Lung (tissue), 12 donors: Measurements from ENCODE around the gene LRP5. TPM values are rescaled to one million over a fixed set of nuclear protein-coding genes. Genes with fewer than 3 reads are reported as not detected.
"Not testable (repeated sequence)": the region's sequence is repeated elsewhere in the genome, so short reads cannot be mapped to it uniquely, and the experiment has no call there.

Experiments
- ATAC-seq: fragments of 200-7000 bp; cut with Tn5 transposase; one replicate; pipeline ENCODE4 v1.9.1; 2020; ENCODE audit warnings: moderate number of reproducible peaks; ENCODE audit not compliant: insufficient read depth, low FRiP score
- DNase-seq, 3 donors: peaks; one replicate each; pipeline ENCODE4 v3.0.0-alpha.2; 2013 to 2017
- H3K27ac ChIP-seq, 2 donors: one replicate each; pipeline ENCODE4 v1.5.1; 2013; ENCODE audit warnings: mild to moderate bottlenecking in 2 of 2, moderate library complexity in 2 of 2, control low read depth in 1 of 2, inconsistent platforms in 1 of 2, low read depth in 1 of 2, low read length in 1 of 2
- H3K27me3 ChIP-seq, 3 donors: one replicate each; pipeline ENCODE4 v1.5.1; 2013; ENCODE audit warnings: low read length in 2 of 3; ENCODE audit not compliant: control insufficient read depth in 3 of 3, insufficient read depth in 3 of 3
- H3K36me3 ChIP-seq, 4 donors: one replicate each; pipeline ENCODE4 v1.5.1; 2013; ENCODE audit warnings: low read length in 4 of 4, mild to moderate bottlenecking in 1 of 4, moderate library complexity in 1 of 4; ENCODE audit not compliant: control insufficient read depth in 4 of 4, insufficient read depth in 4 of 4
- H3K4me1 ChIP-seq, 5 donors: one replicate each; pipeline ENCODE4 v1.5.1; 2013; ENCODE audit warnings: low read length in 5 of 5, mild to moderate bottlenecking in 2 of 5, moderate library complexity in 1 of 5; ENCODE audit not compliant: control insufficient read depth in 5 of 5, insufficient read depth in 5 of 5
- H3K4me3 ChIP-seq: one replicate; pipeline ENCODE4 v1.5.1; 2013; ENCODE audit warnings: mild to moderate bottlenecking, control low read depth, moderate library complexity
- H3K9ac ChIP-seq, 2 donors: one replicate each; pipeline ENCODE4 v1.5.1; 2013; ENCODE audit warnings: low read length in 2 of 2, control low read depth in 1 of 2; ENCODE audit not compliant: insufficient read depth in 1 of 2
- H3K9me3 ChIP-seq, 4 donors: one replicate each; pipeline ENCODE4 v1.5.1; 2013; ENCODE audit warnings: low read length in 3 of 4, mild to moderate bottlenecking in 1 of 4, moderate library complexity in 1 of 4; ENCODE audit not compliant: control insufficient read depth in 4 of 4, insufficient read depth in 3 of 4
- WGBS, 2 donors: extraction: QIAGEN DNeasy Blood & Tissue Kit; methylation state at CpG; one replicate each; pipeline ENCODE4 v1.1.7; 2013; 5-methylcytosine and 5-hydroxymethylcytosine counted together
- polyA plus RNA-seq, 2 donors: library from polyadenylated mRNA; stranded (reverse); fragments of 200-250 nt; gene quantifications; one replicate each; pipeline ENCODE4 v1.2.1, GENCODE V29; 2013
- total RNA-seq, 2 donors: library from RNA; depleted of rRNA in 1 of 2; stranded (reverse); fragments of >200 nt in 1 of 2; gene quantifications; one replicate each; pipeline ENCODE4 v1.2.1, GENCODE V29; 2014 to 2021
- TF ChIP-seq, protein P1 (sequence below): IDR thresholded peaks from 2 replicates; pipeline ENCODE4 v1.5.1; 2012; ENCODE audit warnings: mild to moderate bottlenecking; ENCODE audit errors: control extremely low read depth, extremely low read depth
- donor health status: control.
- donor health status: control.
- donor health status: Bipolar disorder and iron deficiency.
- donor health status: healthy.
- donor health status: DM: yes; HTN: yes; CAD: no.

LRP5 gene
- total and polyA plus RNA-seq, 4 donors = 33.7 to 76.4 (median 63.2) TPM

DNA sequence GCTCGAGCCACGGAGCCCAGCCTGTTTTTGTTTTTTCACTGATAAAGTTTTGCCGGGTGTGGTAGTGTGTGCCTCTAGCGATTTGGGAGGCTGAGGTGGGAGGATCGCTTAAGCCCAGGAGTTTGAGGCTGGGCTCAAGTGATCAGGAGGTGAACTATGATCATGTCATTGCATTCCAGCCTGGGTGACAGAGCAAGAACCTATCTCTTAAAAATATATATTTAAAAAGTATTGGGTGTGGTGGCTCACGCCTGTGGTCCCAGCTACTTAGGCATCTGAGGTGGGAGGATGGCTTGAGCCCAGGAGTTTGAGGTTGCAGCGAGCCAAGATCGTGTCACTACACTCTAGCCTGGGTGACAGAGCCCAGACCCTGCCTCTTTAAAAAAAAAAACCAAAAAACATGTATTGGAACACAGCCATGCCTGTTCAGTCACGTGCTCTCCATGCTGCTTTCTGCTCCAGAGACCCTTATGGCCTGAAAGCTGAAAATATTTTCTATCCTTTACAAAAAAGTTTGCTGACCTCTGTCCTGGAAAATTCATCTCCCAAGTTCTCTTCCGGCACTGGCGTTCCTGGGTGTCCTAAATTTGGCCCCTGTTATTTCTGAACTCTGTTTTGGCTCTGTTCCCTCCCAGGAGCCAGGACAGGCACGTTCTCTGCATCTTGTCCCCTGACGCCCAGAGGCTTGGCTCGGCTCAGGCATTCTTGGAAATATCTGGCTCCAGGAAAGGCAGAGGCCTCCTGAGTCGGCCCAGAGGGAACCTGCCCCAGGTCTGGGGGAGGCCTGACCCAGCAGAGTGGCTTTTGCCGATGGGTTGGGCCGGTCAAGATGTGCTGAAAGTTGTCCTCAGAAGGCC, 86.8 kb downstream of the LRP5 start:
- TF ChIP-seq, protein P1, sequence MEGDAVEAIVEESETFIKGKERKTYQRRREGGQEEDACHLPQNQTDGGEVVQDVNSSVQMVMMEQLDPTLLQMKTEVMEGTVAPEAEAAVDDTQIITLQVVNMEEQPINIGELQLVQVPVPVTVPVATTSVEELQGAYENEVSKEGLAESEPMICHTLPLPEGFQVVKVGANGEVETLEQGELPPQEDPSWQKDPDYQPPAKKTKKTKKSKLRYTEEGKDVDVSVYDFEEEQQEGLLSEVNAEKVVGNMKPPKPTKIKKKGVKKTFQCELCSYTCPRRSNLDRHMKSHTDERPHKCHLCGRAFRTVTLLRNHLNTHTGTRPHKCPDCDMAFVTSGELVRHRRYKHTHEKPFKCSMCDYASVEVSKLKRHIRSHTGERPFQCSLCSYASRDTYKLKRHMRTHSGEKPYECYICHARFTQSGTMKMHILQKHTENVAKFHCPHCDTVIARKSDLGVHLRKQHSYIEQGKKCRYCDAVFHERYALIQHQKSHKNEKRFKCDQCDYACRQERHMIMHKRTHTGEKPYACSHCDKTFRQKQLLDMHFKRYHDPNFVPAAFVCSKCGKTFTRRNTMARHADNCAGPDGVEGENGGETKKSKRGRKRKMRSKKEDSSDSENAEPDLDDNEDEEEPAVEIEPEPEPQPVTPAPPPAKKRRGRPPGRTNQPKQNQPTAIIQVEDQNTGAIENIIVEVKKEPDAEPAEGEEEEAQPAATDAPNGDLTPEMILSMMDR = no peak
- DNase-seq (peak; percentile 82 to 89 (median 85)), ATAC-seq (no peak)
- Histone ChIP-seq H3K4me3 (no peak overlapping the region), H3K9ac (no peak overlapping the region), H3K4me1 (peaks cover 0 to 34% (median 12%) of the 10 kb centered on the region in 5 donors), H3K27ac (peak overlapping the region; percentile 62 to 83), H3K27me3 (no peaks in the 10 kb centered on the region), H3K36me3 (peaks cover 0 to 20% (median 16%) of the 10 kb centered on the region in 4 donors), H3K9me3 (no peaks in the 10 kb centered on the region)
- 52 to 69% methylated on average over 17 of the region's 17 CpGs for WGBS, 2 donors

DNA sequence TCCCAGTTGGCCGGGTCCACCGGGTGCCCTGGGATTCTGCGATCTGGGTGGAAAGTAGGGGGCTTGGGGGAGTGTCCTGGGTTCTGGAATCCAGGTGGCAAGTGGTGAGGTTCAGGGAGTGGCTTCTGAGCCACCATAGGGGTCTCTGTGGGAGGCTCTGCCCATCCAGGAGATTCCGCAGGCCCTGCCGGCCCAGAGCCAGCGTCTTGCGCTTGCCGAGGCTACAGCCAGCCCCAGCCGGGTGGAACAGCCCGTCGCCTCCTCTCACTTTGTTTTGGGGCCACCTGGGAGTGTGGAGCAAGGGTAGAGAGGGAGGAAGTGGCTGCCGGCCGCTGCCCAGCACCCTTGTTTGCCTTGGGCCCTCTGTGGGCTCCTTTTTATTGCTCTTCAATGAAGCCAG, 87.5 kb downstream of the LRP5 start:
- Histone ChIP-seq H3K9ac (no peak overlapping the region), H3K27me3 (no peaks in the 10 kb centered on the region), H3K4me1 (peaks cover 0 to 34% (median 12%) of the 10 kb centered on the region in 5 donors), H3K4me3 (no peak overlapping the region), H3K9me3 (no peaks in the 10 kb centered on the region), H3K36me3 (peaks cover 0 to 22% (median 17%) of the 10 kb centered on the region in 4 donors), H3K27ac (peak overlapping the region; percentile 62 to 83)
- ATAC-seq (no peak), DNase-seq (peak in 1 of 3 donors; percentile 52)
- 66 to 81% methylated on average over 13 of the region's 13 CpGs for WGBS, 2 donors
- TF ChIP-seq, protein P1 = no peak

DNA sequence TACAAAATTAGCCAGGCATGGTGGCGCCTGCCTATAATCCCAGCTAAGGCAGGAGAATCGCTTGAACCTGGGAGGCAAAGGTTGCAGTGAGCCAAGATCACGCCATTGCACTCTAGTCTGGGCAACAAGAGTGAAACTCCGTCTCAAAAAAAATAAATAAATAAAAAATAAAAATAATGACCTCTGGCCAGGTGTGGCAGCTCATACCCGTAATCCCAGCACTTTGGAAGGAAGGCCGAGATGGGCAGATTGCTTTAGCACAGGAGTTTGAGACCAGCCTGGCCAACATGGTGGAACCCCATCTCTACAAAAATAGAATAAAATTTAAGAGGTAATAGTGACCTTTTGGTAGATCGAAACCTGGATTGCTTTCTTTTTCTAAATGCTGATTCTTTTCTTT, 88.2 kb downstream of the LRP5 start:
- DNase-seq, H3K9ac ChIP-seq, H3K9me3 ChIP-seq, ATAC-seq, H3K27me3 ChIP-seq, H3K4me3 ChIP-seq: not testable (repeated sequence)
- 97% methylated on average over 7 of the region's 7 CpGs for WGBS, 2 donors
- Histone ChIP-seq H3K36me3 (peaks cover 0 to 22% (median 17%) of the 10 kb centered on the region in 4 donors), H3K4me1 (peaks cover 0 to 34% (median 12%) of the 10 kb centered on the region in 5 donors), H3K27ac (peak overlapping the region in 1 of 2 donors; percentile 12)

DNA sequence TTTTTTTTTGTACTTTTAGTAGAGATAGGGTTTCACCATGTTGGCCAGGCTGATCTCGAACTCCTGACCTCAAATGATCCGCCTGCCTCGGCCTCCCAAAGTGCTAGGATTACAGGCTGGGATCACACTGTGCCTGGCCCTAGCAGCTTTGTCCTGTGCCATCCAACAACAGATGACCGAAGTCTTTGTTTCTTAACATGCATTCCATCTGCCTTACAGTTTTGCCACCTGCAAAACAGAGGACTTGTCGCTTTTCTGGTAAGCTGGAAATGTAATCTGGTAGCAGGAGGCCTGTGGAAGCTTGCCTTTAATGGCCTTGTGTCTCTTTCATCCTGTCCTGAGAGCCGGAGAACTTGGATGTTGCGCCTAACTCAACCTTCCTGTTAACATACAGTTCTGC, 89.5 kb downstream of the LRP5 start:
- TF ChIP-seq, protein P1 = no peak

More for the DNA sequence above, 89.5 kb downstream of the LRP5 start:
- Histone ChIP-seq H3K36me3 (peaks cover 0 to 24% (median 18%) of the 10 kb centered on the region in 4 donors), H3K27ac (no peak overlapping the region), H3K9ac (no peak overlapping the region), H3K9me3 (no peaks in the 10 kb centered on the region), H3K4me3 (no peak overlapping the region), H3K27me3 (no peaks in the 10 kb centered on the region), H3K4me1 (peaks cover 0 to 29% (median 19%) of the 10 kb centered on the region in 5 donors)
- no peak for ATAC-seq
- no peak for DNase-seq
- WGBS, 2 donors = 82 to 98% methylated on average over 7 of the region's 7 CpGs
